SK-N-SH (cell line): ENCODE data around the gene RALGDS. TPM values are rescaled to one million over a fixed set of nuclear protein-coding genes. Genes with fewer than 3 reads are reported as not detected.

Source experiments
- CTCF ChIA-PET: fragments of 300-600, 350-600 bp; formaldehyde crosslinking; extraction: SDS; loops from one replicate; lab custom pipeline; 2021; lab: Yijun Ruan, JAX
- POLR2A ChIA-PET: fragments of 350-600 bp; sonication (Branson Sonifier 250); formaldehyde crosslinking; extraction: SDS; loops from one replicate; lab custom pipeline; 2020; ENCODE audit warnings: antibody characterized with exemption, inconsistent platforms; lab: Yijun Ruan, JAX
- DNase-seq: peaks from one replicate; pipeline ENCODE4 v3.0.0; 2012
- H2AFZ ChIP-seq: fragments of 200-600 bp; sonication (generic); 2 replicates; pipeline ENCODE4 v1.8.1; 2016; ENCODE audit warnings: antibody characterized with exemption, mild to moderate bottlenecking, low read depth
- H3F3A ChIP-seq: fragments of 200-600 bp; sonication (generic); replicated peaks from 2 replicates; pipeline ENCODE3; 2016; ENCODE audit warnings: antibody characterized with exemption, mild to moderate bottlenecking; ENCODE audit not compliant: insufficient read depth
- H3K27ac ChIP-seq, 2 experiments: fragments of 200-500 bp in 1 of 2; fragments of 200-600 bp in 1 of 2; sonication (Bioruptor generic) in 1 of 2; sonication (generic), shearing (Covaris generic) in 1 of 2; 2 replicates each; pipeline versions ENCODE4 v1.5.1 to v1.6.1; 2014 to 2016; ENCODE audit warnings: low read depth in 2 of 2, inconsistent platforms in 1 of 2, low read length in 1 of 2, mild to moderate bottlenecking in 1 of 2, mixed read lengths in 1 of 2
- H3K27me3 ChIP-seq: fragments of 200-600 bp; sonication (generic), shearing (Covaris generic); 2 replicates; pipeline ENCODE4 v1.6.1; 2016; ENCODE audit warnings: mixed run types; ENCODE audit not compliant: insufficient read depth
- H3K36me3 ChIP-seq, 2 experiments: fragments of 200-500 bp in 1 of 2; fragments of 200-600 bp in 1 of 2; sonication (Bioruptor generic) in 1 of 2; sonication (generic) in 1 of 2; replicated peaks in 1 of 2; 2 replicates each; pipeline versions ENCODE3 to v1.5.1; 2014 to 2016; ENCODE audit warnings: low read length in 1 of 2, mild to moderate bottlenecking in 1 of 2; ENCODE audit not compliant: insufficient read depth in 2 of 2, control insufficient read depth in 1 of 2
- H3K4me1 ChIP-seq, 2 experiments: fragments of 200-500 bp in 1 of 2; fragments of 200-600 bp in 1 of 2; sonication (Bioruptor generic) in 1 of 2; sonication (generic), shearing (Covaris generic) in 1 of 2; 2 replicates each; pipeline versions ENCODE4 v1.5.1 to v1.6.1; 2014 to 2016; ENCODE audit warnings: low read depth in 1 of 2, low read length in 1 of 2, mixed run types in 1 of 2; ENCODE audit not compliant: insufficient read depth in 2 of 2, control insufficient read depth in 1 of 2
- H3K4me2 ChIP-seq: fragments of 200-600 bp; sonication (generic), shearing (Covaris generic); 2 replicates; pipeline ENCODE4 v1.6.1; 2017; ENCODE audit warnings: mixed run types
- H3K4me3 ChIP-seq, 2 experiments: fragments of 200-500 bp in 1 of 2; fragments of 200-600 bp in 1 of 2; sonication (Bioruptor generic) in 1 of 2; sonication (generic), shearing (Covaris generic) in 1 of 2; 2 replicates each; pipeline versions ENCODE4 v1.5.1 to v1.8.1; 2014 to 2016; ENCODE audit warnings: low read depth in 2 of 2, inconsistent platforms in 1 of 2, low read length in 1 of 2, mild to moderate bottlenecking in 1 of 2, mixed read lengths in 1 of 2, moderate library complexity in 1 of 2
- H3K79me2 ChIP-seq: fragments of 200-600 bp; sonication (generic); 2 replicates; pipeline ENCODE4 v1.8.1; 2017; ENCODE audit warnings: mild to moderate bottlenecking; ENCODE audit not compliant: insufficient read depth
- H3K9ac ChIP-seq: fragments of 200-600 bp; sonication (generic); 2 replicates; pipeline ENCODE4 v1.6.1; 2017; ENCODE audit warnings: mixed run types
- H3K9me2 ChIP-seq: fragments of 200-600 bp; sonication (generic); 2 replicates; pipeline ENCODE4 v1.6.1; 2017; ENCODE audit warnings: mixed run types
- H3K9me3 ChIP-seq: fragments of 200-600 bp; sonication (generic); 2 replicates; pipeline ENCODE4 v1.6.1; 2017; ENCODE audit warnings: mixed run types, mild to moderate bottlenecking, moderate library complexity
- H4K20me1 ChIP-seq: fragments of 200-600 bp; sonication (generic); 2 replicates; pipeline ENCODE4 v1.6.1; 2017; ENCODE audit warnings: mild to moderate bottlenecking, mixed run types; ENCODE audit not compliant: insufficient read depth
- CHD2 ChIP-seq: fragments of 150-350 bp; IDR thresholded peaks from 2 replicates; pipeline ENCODE4 v1.6.1; 2018; ENCODE audit warnings: low read length; ENCODE audit not compliant: partially characterized antibody
- CTCF ChIP-seq: fragments of 200-600 bp; sonication (generic); IDR thresholded peaks from 2 replicates; pipeline ENCODE4 v1.6.1; 2017; ENCODE audit warnings: antibody characterized with exemption, mild to moderate bottlenecking, moderate library complexity
- ELF1 ChIP-seq: IDR thresholded peaks from 2 replicates; pipeline ENCODE4 v1.4.0; 2012
- EP300 ChIP-seq, 2 experiments: IDR thresholded peaks; 2 replicates each; pipeline versions ENCODE4 v1.4.0 to v1.6.1; 2012; ENCODE audit warnings: borderline replicate concordance in 1 of 2, low read depth in 1 of 2, low read length in 1 of 2
- FOSL2 ChIP-seq: IDR thresholded peaks from 2 replicates; pipeline ENCODE4 v1.4.0; 2012; ENCODE audit warnings: low read depth, mild to moderate bottlenecking, moderate library complexity, borderline replicate concordance
- FOXM1 ChIP-seq: IDR thresholded peaks from 2 replicates; pipeline ENCODE4 v1.4.0; 2012; ENCODE audit warnings: low read depth, mild to moderate bottlenecking
- GATA2 ChIP-seq: sonication (generic); formaldehyde crosslinking; IDR thresholded peaks from 2 replicates; pipeline ENCODE4 v1.5.0; 2020; ENCODE audit warnings: mild to moderate bottlenecking, missing genetic modification reagents
- IRF3 ChIP-seq: fragments of 150-350 bp; IDR thresholded peaks from 2 replicates; pipeline ENCODE4 v1.6.1; 2016; ENCODE audit warnings: mild to moderate bottlenecking, low read depth, low read length
- NRF1 ChIP-seq: IDR thresholded peaks from 2 replicates; pipeline ENCODE4 v1.6.1; 2012; ENCODE audit warnings: low read depth, mild to moderate bottlenecking, low read length
- RFX5 ChIP-seq: IDR thresholded peaks from 2 replicates; pipeline ENCODE4 v1.6.1; 2012; ENCODE audit warnings: mild to moderate bottlenecking, improper control_type of control experiment, low read length
- RXRA ChIP-seq: IDR thresholded peaks from 2 replicates; pipeline ENCODE4 v1.4.0; 2012; ENCODE audit warnings: low read depth, mild to moderate bottlenecking, borderline replicate concordance
- SIN3A ChIP-seq: IDR thresholded peaks from 2 replicates; pipeline ENCODE4 v1.6.1; 2012; ENCODE audit warnings: low read depth, mild to moderate bottlenecking, low read length, moderate library complexity, borderline replicate concordance
- TEAD4 ChIP-seq: IDR thresholded peaks from 2 replicates; pipeline ENCODE4 v1.4.0; 2012; ENCODE audit warnings: mild to moderate bottlenecking, borderline replicate concordance; ENCODE audit not compliant: insufficient read depth
- YY1 ChIP-seq: IDR thresholded peaks from 2 replicates; pipeline ENCODE4 v1.4.0; 2012; ENCODE audit warnings: low read depth, mild to moderate bottlenecking
- WGBS: methylation state at CpG from one replicate; pipeline ENCODE4 v1.1.6; 2017; ENCODE audit warnings: low lambda C conversion rate; 5-methylcytosine and 5-hydroxymethylcytosine counted together
- polyA plus RNA-seq, 3 experiments: library from polyadenylated mRNA; depleted of rRNA; stranded (reverse); fragments of >200 nt; gene quantifications; 2 replicates each; pipeline ENCODE4 v1.2.3, GENCODE V29; 2012

Gene RALGDS
- polyA plus RNA-seq, 1 of the 3 experiments (the other 2 are of a cell fraction): 64.7 TPM

GRCh38 chr9:133107961-133108793 lies 12.9 kb downstream of the RALGDS start (continued):
- TF ChIP-seq TEAD4: no peak

DNA sequence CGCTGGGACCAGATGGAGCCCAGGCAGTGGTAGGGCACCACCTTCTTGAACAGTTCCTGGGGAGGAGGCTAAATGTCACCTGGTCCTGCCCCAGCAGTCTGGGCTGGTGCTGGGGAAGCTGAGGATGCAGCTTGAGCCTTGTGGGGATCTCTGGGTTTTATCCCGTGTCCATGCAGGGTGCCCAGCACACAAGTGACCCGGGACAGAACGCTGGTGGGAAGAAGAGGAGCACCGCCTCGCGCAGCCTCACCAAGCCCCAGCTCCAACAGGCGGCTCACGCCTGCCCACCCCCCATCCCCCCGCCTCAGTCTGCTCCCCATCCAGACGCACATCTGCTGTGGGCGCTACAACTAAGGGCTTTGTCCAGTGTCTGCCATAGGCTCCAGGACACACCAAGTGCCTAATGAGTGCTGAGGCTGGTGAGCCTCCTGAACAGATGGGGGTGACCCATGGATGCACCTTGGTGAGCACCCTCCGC lies 13.8 kb downstream of the RALGDS start:
- Histone ChIP-seq H4K20me1 (peaks cover 15% of the 10 kb centered on the region), H3K9ac (no peak overlapping the region), H3K4me1 (peaks cover 0 to 11% of the 10 kb centered on the region in 2 experiments; a peak in 1 of 4 replicates), H3K79me2 (peaks cover 4% of the 10 kb centered on the region; the same call in 1 of the 2 replicates), H3K9me2 (no peaks in the 10 kb centered on the region), H3F3A (no peaks in the 10 kb centered on the region), H3K36me3 (peaks cover 18 to 62% of the 10 kb centered on the region in 2 experiments), H3K4me2 (no peak overlapping the region), H3K4me3 (no peak overlapping the region), H3K27ac (no peak overlapping the region; a peak in 1 of 4 replicates), H3K9me3 (no peaks in the 10 kb centered on the region), H3K27me3 (no peaks in the 10 kb centered on the region), H2AFZ (no peak overlapping the region)
- ChIA-PET POLR2A (interaction anchor here (2.0 kb wide), 1 partner anchor 12 kb away, joined by 9 read pairs; no protein-coding TSS in a partner anchor), CTCF (interaction anchor here (0.8 to 30.3 kb wide), 4 partner anchors 11 to 84 kb away, joined by 3 to 810 read pairs (median 4); no protein-coding TSS in a partner anchor)
- 100% methylated on average over 1 of the region's 13 CpGs for WGBS
- no peak for DNase-seq
- no peak for TF ChIP-seq GATA2 (CRISPR knock-in tag)
- TF ChIP-seq IRF3: no peak
- TF ChIP-seq RXRA: no peak
- TF ChIP-seq ELF1: no peak
- TF ChIP-seq NRF1: no peak
- TF ChIP-seq CHD2: no peak
- no peak for TF ChIP-seq SIN3A
- no peak for TF ChIP-seq EP300 (IDR thresholded peaks at IDR 0.05; ENCODE audit: borderline replicate concordance in 1 of 2, low read depth in 1 of 2, low read length in 1 of 2)
- no peak for TF ChIP-seq RFX5
- TF ChIP-seq FOSL2: no peak
- TF ChIP-seq TEAD4: no peak
- TF ChIP-seq YY1: no peak
- no peak for TF ChIP-seq CTCF
- TF ChIP-seq FOXM1: no peak
